ENCODE results near the gene EHF.

The EHF gene

DNA sequence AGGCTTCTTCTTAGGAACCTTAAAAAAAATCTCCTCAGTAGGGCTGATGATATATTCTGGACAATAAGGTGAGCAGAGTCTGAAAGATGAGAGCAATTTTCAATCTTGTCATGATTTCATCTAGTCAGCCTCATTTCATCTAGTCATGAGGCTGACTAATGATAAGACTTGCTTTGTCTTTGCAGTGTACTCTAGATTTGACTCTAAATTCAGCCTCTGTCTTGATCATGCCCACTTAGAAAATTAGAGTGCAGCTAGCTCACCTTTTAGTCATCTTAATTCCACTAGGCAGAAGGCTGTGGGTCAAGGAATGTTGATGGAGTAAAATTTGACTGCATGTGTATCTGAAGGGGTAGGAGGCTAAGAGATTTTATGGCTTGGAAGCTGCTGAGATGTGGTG, 5.5 kb downstream of the EHF start:
- ChIA-PET POLR2A (no interaction called here), CTCF (no interaction called here)
- TF ChIP-seq, protein P1, sequence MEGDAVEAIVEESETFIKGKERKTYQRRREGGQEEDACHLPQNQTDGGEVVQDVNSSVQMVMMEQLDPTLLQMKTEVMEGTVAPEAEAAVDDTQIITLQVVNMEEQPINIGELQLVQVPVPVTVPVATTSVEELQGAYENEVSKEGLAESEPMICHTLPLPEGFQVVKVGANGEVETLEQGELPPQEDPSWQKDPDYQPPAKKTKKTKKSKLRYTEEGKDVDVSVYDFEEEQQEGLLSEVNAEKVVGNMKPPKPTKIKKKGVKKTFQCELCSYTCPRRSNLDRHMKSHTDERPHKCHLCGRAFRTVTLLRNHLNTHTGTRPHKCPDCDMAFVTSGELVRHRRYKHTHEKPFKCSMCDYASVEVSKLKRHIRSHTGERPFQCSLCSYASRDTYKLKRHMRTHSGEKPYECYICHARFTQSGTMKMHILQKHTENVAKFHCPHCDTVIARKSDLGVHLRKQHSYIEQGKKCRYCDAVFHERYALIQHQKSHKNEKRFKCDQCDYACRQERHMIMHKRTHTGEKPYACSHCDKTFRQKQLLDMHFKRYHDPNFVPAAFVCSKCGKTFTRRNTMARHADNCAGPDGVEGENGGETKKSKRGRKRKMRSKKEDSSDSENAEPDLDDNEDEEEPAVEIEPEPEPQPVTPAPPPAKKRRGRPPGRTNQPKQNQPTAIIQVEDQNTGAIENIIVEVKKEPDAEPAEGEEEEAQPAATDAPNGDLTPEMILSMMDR (IDR thresholded peaks at IDR 0.05; ENCODE audit: insufficient read depth, low read length, missing control alignments) = no peak
- no peak for DNase-seq (ENCODE audit: low read depth, low spot score)
- H3K4me3 ChIP-seq (ENCODE audit: low read depth, low read length) = no peak overlapping the region

DNA sequence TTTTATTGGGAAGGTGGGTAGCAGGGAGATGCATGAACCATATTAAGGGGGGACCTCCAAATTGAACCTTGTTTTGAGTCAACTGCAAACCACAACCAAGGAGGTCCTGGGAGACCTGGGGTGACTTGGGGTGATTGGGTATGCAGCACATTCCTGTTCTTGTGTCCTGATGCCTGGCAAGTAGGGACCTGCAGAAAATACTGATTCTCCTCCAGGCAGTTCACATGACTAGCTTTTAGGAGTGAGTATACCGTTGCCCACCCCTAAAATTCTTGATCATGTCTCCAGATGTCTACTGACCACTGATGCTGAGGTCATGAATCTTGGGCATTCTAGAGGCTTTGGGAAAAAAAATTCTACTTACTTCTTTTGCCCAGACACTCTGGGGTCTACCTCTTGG, 6.3 kb downstream of the EHF start:
- CTCF ChIA-PET = no interaction called here
- H3K4me3 ChIP-seq (ENCODE audit: low read depth, low read length) = no peak overlapping the region
- POLR2A ChIA-PET = no interaction called here
- no peak for DNase-seq (ENCODE audit: low read depth, low spot score)
- TF ChIP-seq, protein P1 (IDR thresholded peaks at IDR 0.05; ENCODE audit: insufficient read depth, low read length, missing control alignments) = no peak

- ChIA-PET CTCF (interaction anchor here (1.0 kb wide), 1 partner anchor 14 kb away, joined by 3 read pairs; no protein-coding TSS in a partner anchor), POLR2A (no interaction called here)
- TF ChIP-seq, protein P1 (IDR thresholded peaks at IDR 0.05; ENCODE audit: insufficient read depth, low read length, missing control alignments) = no peak
- H3K4me3 ChIP-seq (ENCODE audit: low read depth, low read length) = no peak overlapping the region
- no peak for DNase-seq (ENCODE audit: low read depth, low spot score)
These were observed 8.8 kb downstream of the EHF start for GRCh38 chr11:34629711-34630110.

- TF ChIP-seq, protein P1 (IDR thresholded peaks at IDR 0.05; ENCODE audit: insufficient read depth, low read length, missing control alignments) = no peak
- DNase-seq (ENCODE audit: low read depth, low spot score) = no peak
- ChIA-PET CTCF (interaction anchor here (1.0 to 1.1 kb wide), 2 partner anchors 13 to 15 kb away, joined by 3 read pairs; no protein-coding TSS in a partner anchor), POLR2A (no interaction called here)
- no peak overlapping the region for H3K4me3 ChIP-seq (ENCODE audit: low read depth, low read length)
These were observed 9.7 kb downstream of the EHF start for GRCh38 chr11:34630544-34630943.

GRCh38 chr11:34631297-34631696, 10.4 kb downstream of the EHF start:
- ChIA-PET CTCF (interaction anchor here (1.1 kb wide), 1 partner anchor 14 kb away, joined by 3 read pairs; no protein-coding TSS in a partner anchor), POLR2A (no interaction called here)
- TF ChIP-seq, protein P1 (IDR thresholded peaks at IDR 0.05; ENCODE audit: insufficient read depth, low read length, missing control alignments) = no peak
- H3K4me3 ChIP-seq (ENCODE audit: low read depth, low read length) = no peak overlapping the region
- DNase-seq (ENCODE audit: low read depth, low spot score) = no peak

- H3K4me3 ChIP-seq (ENCODE audit: low read depth, low read length) = no peak overlapping the region
- ChIA-PET POLR2A (no interaction called here), CTCF (interaction anchor here (1.1 kb wide), 1 partner anchor 14 kb away, joined by 3 read pairs; no protein-coding TSS in a partner anchor)
- DNase-seq (ENCODE audit: low read depth, low spot score) = no peak
- TF ChIP-seq, protein P1 (IDR thresholded peaks at IDR 0.05; ENCODE audit: insufficient read depth, low read length, missing control alignments) = no peak
These were observed 10.8 kb downstream of the EHF start for GRCh38 chr11:34631737-34632104.

Data from AG04449 (cell line).